GM23338 (cell line): ENCODE measurements around the gene PIAS1. TPM values are rescaled to one million over a fixed set of nuclear protein-coding genes. Genes with fewer than 3 reads are reported as not detected.

ENCODE experiments used
- ATAC-seq: fragments of 200-7000 bp; cut with Tn5 transposase; 3 replicates; pipeline ENCODE4 v1.9.1; 2020
- DNase-seq: peaks from one replicate; pipeline ENCODE4 v3.0.0-alpha.2; 2015; ENCODE audit warnings: low spot score
- H2AFZ ChIP-seq: fragments of 200-600 bp; sonication (generic); 2 replicates; pipeline ENCODE4 v1.8.0; 2016; ENCODE audit warnings: antibody characterized with exemption, mild to moderate bottlenecking, moderate library complexity
- H3F3A ChIP-seq: fragments of 200-600 bp; sonication (generic); replicated peaks from 2 replicates; pipeline ENCODE4 v1.8.0; 2017; ENCODE audit warnings: antibody characterized with exemption, mixed run types, low read depth
- H3K27ac ChIP-seq: fragments of 200-600 bp; sonication (generic); 2 replicates; pipeline ENCODE4 v1.6.1; 2016; ENCODE audit warnings: low read depth
- H3K27me3 ChIP-seq: fragments of 200-600 bp; sonication (generic); 2 replicates; pipeline ENCODE4 v1.8.0; 2016; ENCODE audit warnings: mild to moderate bottlenecking, mixed run types, moderate library complexity; ENCODE audit not compliant: insufficient read depth
- H3K36me3 ChIP-seq: fragments of 200-600 bp; sonication (generic); 2 replicates; pipeline ENCODE4 v1.8.0; 2016; ENCODE audit warnings: mild to moderate bottlenecking; ENCODE audit not compliant: insufficient read depth
- H3K4me1 ChIP-seq: fragments of 200-600 bp; sonication (generic); 2 replicates; pipeline ENCODE4 v1.8.0; 2016; ENCODE audit warnings: mild to moderate bottlenecking, moderate library complexity; ENCODE audit not compliant: insufficient read depth
- H3K4me2 ChIP-seq: fragments of 200-600 bp; sonication (generic); 2 replicates; pipeline ENCODE4 v1.7.1; 2017; ENCODE audit warnings: mixed run types
- H3K4me3 ChIP-seq: fragments of 200-600 bp; sonication (generic); 2 replicates; pipeline ENCODE4 v1.6.1; 2016; ENCODE audit warnings: mixed run types
- H3K79me2 ChIP-seq: fragments of 200-600 bp; sonication (generic); replicated peaks from 2 replicates; pipeline ENCODE4 v1.8.0; 2017; ENCODE audit warnings: mild to moderate bottlenecking; ENCODE audit not compliant: insufficient read depth
- H3K9me2 ChIP-seq: fragments of 200-600 bp; sonication (generic); 2 replicates; pipeline ENCODE4 v1.8.0; 2017; ENCODE audit not compliant: insufficient read depth
- H4K20me1 ChIP-seq: fragments of 200-600 bp; sonication (generic); replicated peaks from 2 replicates; pipeline ENCODE4 v1.8.0; 2017; ENCODE audit warnings: mild to moderate bottlenecking; ENCODE audit not compliant: insufficient read depth
- H3K27ac Mint-ChIP-seq: 2 replicates; pipeline ENCODE4 v1.8.0; 2020; ENCODE audit warnings: inconsistent platforms, mild to moderate bottlenecking, moderate library complexity, mixed read lengths
- H3K27me3 Mint-ChIP-seq: 3 replicates; pipeline ENCODE4 v1.8.0; 2022; ENCODE audit warnings: low read depth, mild to moderate bottlenecking, moderate library complexity, mixed read lengths, inconsistent platforms; ENCODE audit not compliant: insufficient read depth, poor library complexity
- H3K36me3 Mint-ChIP-seq: 3 replicates; pipeline ENCODE4 v1.8.0; 2021; ENCODE audit warnings: low read depth, mild to moderate bottlenecking, inconsistent platforms, moderate library complexity, mixed read lengths
- H3K4me1 Mint-ChIP-seq: 3 replicates; pipeline ENCODE4 v1.8.0; 2020; ENCODE audit warnings: mild to moderate bottlenecking, inconsistent platforms, mixed read lengths
- H3K4me3 Mint-ChIP-seq: 3 replicates; pipeline ENCODE4 v1.8.0; 2021; ENCODE audit warnings: moderate library complexity, mild to moderate bottlenecking, inconsistent platforms, mixed read lengths
- H3K9me3 Mint-ChIP-seq: 3 replicates; pipeline ENCODE4 v1.8.0; 2020; ENCODE audit warnings: moderate library complexity, mild to moderate bottlenecking, inconsistent platforms, mixed read lengths
- EZH2 ChIP-seq: fragments of 200-600 bp; sonication (generic); IDR thresholded peaks from one replicate; pipeline ENCODE4 v1.8.0; 2017; ENCODE audit warnings: antibody characterized with exemption, mild to moderate bottlenecking, low read depth; ENCODE audit not compliant: unreplicated experiment
- JUNB ChIP-seq: IDR thresholded peaks from one replicate; pipeline ENCODE4 v1.6.1; 2016; ENCODE audit warnings: antibody characterized with exemption; ENCODE audit not compliant: unreplicated experiment
- POLR2AphosphoS5 ChIP-seq: IDR thresholded peaks from 2 replicates; pipeline ENCODE4 v1.6.1; 2016; ENCODE audit warnings: antibody characterized with exemption, low read depth
- REST ChIP-seq: IDR thresholded peaks from one replicate; pipeline ENCODE4 v1.6.1; 2018; ENCODE audit warnings: antibody characterized with exemption; ENCODE audit not compliant: unreplicated experiment
- STAT1 ChIP-seq: IDR thresholded peaks from one replicate; pipeline ENCODE4 v1.6.1; 2016; ENCODE audit warnings: antibody characterized with exemption; ENCODE audit not compliant: unreplicated experiment
- ZNF114 ChIP-seq: fragments of 250-450 bp; sonication (Bioruptor Pico); IDR thresholded peaks from 2 replicates; pipeline ENCODE4 v1.5.0; 2020; ENCODE audit warnings: mild to moderate bottlenecking, moderate library complexity
- ZNF331 ChIP-seq: fragments of 250-450 bp; sonication (Bioruptor Pico); IDR thresholded peaks from 2 replicates; pipeline ENCODE4 v1.5.0; 2020; ENCODE audit warnings: low read depth, mild to moderate bottlenecking, moderate library complexity
- polyA plus RNA-seq: library from polyadenylated mRNA; unstranded; fragments of >200 nt; fragmentation: Nextera tagmentation; extraction: Ambion mirVana; gene quantifications from 2 replicates; pipeline ENCODE4 v1.2.1, GENCODE V29; 2016
- total RNA-seq: library from RNA; depleted of rRNA; stranded (reverse); fragments of >200 nt; shearing (Covaris generic); gene quantifications from 2 replicates; pipeline ENCODE4 v1.2.3, GENCODE V29; 2014
- TF ChIP-seq, protein P1 (sequence below): fragments of 250-450 bp; sonication (Bioruptor Pico); IDR thresholded peaks from 2 replicates; pipeline ENCODE4 v1.5.0; 2020; ENCODE audit warnings: mild to moderate bottlenecking, moderate library complexity
- TF ChIP-seq, protein P2 (sequence below): IDR thresholded peaks from 2 replicates; pipeline ENCODE4 v1.6.1; 2016; ENCODE audit warnings: antibody characterized with exemption

The PIAS1 gene
- total and polyA plus RNA-seq, 2 experiments from 2014 or later, result 30.7 to 32.1 TPM

DNA sequence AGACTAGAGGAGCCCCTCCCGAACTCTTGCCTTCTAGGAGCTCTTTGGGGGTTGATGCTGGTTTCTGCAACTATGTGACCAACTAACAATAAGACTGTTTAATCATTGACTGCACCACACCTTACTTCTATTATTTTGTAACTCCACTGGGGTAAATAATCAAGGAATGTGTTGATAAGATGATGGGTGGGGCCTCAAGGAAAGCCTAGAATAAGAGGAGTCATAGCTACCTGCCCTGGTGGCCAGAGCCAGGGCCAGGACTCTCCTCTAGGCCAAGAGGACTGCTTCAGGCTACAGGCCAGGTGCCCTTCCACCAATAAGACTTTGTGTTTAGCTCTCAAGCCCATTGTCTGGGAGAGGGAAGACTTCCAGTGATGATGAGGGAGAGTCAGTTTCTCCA is 41.2 kb upstream of the PIAS1 start (continued):
- TF ChIP-seq ZNF331 (CRISPR knock-in tag), result no peak
- no peak for TF ChIP-seq STAT1
- no peak for TF ChIP-seq ZNF114
- TF ChIP-seq JUNB, result no peak
- no peak for TF ChIP-seq EZH2
- no peak for TF ChIP-seq REST

GRCh38 chr15:68014219-68014618 is 39.9 kb upstream of the PIAS1 start:
- peaks cover 6% of the 10 kb centered on the region; the same call in 2 of the 3 replicates for H3K36me3 Mint-ChIP-seq
- no peak overlapping the region for H2AFZ ChIP-seq
- H3K27ac ChIP-seq, result no peak overlapping the region
- H3K36me3 ChIP-seq, result no peaks in the 10 kb centered on the region
- H3K4me1 Mint-ChIP-seq, result peaks cover 15% of the 10 kb centered on the region
- no peaks in the 10 kb centered on the region for H4K20me1 ChIP-seq
- no peak for ATAC-seq
- peaks cover 8% of the 10 kb centered on the region for H3K4me1 ChIP-seq
- peaks cover 3% of the 10 kb centered on the region; the same call in 2 of the 3 replicates for H3K9me3 Mint-ChIP-seq
- H3K27me3 ChIP-seq, result no peaks in the 10 kb centered on the region
- no peak overlapping the region for H3K4me3 Mint-ChIP-seq
- no peak for DNase-seq
- no peak overlapping the region for H3K4me2 ChIP-seq
- H3K27ac Mint-ChIP-seq, result no peak overlapping the region
- H3K9me2 ChIP-seq, result peaks cover 11% of the 10 kb centered on the region; the same call in 1 of the 2 replicates
- H3K79me2 ChIP-seq, result no peaks in the 10 kb centered on the region
- H3F3A ChIP-seq, result no peaks in the 10 kb centered on the region
- TF ChIP-seq POLR2AphosphoS5 (no peak), JUNB (no peak), EZH2 (no peak)
- TF ChIP-seq, protein P1, sequence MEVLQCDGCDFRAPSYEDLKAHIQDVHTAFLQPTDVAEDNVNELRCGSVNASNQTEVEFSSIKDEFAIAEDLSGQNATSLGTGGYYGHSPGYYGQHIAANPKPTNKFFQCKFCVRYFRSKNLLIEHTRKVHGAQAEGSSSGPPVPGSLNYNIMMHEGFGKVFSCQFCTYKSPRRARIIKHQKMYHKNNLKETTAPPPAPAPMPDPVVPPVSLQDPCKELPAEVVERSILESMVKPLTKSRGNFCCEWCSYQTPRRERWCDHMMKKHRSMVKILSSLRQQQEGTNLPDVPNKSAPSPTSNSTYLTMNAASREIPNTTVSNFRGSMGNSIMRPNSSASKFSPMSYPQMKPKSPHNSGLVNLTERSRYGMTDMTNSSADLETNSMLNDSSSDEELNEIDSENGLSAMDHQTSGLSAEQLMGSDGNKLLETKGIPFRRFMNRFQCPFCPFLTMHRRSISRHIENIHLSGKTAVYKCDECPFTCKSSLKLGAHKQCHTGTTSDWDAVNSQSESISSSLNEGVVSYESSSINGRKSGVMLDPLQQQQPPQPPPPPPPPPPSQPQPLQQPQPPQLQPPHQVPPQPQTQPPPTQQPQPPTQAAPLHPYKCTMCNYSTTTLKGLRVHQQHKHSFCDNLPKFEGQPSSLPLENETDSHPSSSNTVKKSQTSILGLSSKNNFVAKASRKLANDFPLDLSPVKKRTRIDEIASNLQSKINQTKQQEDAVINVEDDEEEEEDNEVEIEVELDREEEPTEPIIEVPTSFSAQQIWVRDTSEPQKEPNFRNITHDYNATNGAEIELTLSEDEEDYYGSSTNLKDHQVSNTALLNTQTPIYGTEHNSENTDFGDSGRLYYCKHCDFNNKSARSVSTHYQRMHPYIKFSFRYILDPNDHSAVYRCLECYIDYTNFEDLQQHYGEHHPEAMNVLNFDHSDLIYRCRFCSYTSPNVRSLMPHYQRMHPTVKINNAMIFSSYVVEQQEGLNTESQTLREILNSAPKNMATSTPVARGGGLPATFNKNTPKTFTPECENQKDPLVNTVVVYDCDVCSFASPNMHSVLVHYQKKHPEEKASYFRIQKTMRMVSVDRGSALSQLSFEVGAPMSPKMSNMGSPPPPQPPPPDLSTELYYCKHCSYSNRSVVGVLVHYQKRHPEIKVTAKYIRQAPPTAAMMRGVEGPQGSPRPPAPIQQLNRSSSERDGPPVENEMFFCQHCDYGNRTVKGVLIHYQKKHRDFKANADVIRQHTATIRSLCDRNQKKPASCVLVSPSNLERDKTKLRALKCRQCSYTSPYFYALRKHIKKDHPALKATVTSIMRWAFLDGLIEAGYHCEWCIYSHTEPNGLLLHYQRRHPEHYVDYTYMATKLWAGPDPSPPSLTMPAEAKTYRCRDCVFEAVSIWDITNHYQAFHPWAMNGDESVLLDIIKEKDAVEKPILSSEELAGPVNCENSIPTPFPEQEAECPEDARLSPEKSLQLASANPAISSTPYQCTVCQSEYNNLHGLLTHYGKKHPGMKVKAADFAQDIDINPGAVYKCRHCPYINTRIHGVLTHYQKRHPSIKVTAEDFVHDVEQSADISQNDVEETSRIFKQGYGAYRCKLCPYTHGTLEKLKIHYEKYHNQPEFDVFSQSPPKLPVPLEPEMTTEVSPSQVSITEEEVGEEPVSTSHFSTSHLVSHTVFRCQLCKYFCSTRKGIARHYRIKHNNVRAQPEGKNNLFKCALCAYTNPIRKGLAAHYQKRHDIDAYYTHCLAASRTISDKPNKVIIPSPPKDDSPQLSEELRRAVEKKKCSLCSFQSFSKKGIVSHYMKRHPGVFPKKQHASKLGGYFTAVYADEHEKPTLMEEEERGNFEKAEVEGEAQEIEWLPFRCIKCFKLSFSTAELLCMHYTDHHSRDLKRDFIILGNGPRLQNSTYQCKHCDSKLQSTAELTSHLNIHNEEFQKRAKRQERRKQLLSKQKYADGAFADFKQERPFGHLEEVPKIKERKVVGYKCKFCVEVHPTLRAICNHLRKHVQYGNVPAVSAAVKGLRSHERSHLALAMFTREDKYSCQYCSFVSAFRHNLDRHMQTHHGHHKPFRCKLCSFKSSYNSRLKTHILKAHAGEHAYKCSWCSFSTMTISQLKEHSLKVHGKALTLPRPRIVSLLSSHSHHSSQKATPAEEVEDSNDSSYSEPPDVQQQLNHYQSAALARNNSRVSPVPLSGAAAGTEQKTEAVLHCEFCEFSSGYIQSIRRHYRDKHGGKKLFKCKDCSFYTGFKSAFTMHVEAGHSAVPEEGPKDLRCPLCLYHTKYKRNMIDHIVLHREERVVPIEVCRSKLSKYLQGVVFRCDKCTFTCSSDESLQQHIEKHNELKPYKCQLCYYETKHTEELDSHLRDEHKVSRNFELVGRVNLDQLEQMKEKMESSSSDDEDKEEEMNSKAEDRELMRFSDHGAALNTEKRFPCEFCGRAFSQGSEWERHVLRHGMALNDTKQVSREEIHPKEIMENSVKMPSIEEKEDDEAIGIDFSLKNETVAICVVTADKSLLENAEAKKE (CRISPR knock-in tag), result no peak
- TF ChIP-seq, protein P2, sequence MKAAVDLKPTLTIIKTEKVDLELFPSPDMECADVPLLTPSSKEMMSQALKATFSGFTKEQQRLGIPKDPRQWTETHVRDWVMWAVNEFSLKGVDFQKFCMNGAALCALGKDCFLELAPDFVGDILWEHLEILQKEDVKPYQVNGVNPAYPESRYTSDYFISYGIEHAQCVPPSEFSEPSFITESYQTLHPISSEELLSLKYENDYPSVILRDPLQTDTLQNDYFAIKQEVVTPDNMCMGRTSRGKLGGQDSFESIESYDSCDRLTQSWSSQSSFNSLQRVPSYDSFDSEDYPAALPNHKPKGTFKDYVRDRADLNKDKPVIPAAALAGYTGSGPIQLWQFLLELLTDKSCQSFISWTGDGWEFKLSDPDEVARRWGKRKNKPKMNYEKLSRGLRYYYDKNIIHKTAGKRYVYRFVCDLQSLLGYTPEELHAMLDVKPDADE, result no peak
- H3K27me3 Mint-ChIP-seq, result peaks cover 11% of the 10 kb centered on the region
- H3K4me3 ChIP-seq, result no peak overlapping the region
